ENCODE data around the gene ZNF362. TPM values are rescaled to one million over a fixed set of nuclear protein-coding genes. Genes with fewer than 3 reads are reported as not detected.

Gene ZNF362
- total RNA-seq, 4 donors from 2014 or later = 3.6 to 18.9 (median 13.7) TPM

GRCh38 chr1:33322109-33322508 lies 65.8 kb downstream of the ZNF362 start:
- H3K27me3 ChIP-seq = no peaks in the 10 kb centered on the region
- no peak for DNase-seq
- H3K27ac ChIP-seq = no peak overlapping the region
- intact Hi-C loops (cut with DNase I) = no loop called here
- H3K4me3 ChIP-seq = no peak overlapping the region
- TF ChIP-seq POLR2A (IDR thresholded peaks at IDR 0.05) = no peak
- TF ChIP-seq CTCF (IDR thresholded peaks at IDR 0.05) = no peak
- 66 to 79% methylated on average over 6 of the region's 6 CpGs for WGBS, 2 donors
- H3K4me1 ChIP-seq = peaks cover 0 to 15% (median under 1%) of the 10 kb centered on the region in 3 donors
- peaks cover 31 to 54% (median 40%) of the 10 kb centered on the region in 3 donors for H3K36me3 ChIP-seq
- no peaks in the 10 kb centered on the region for H3K9me3 ChIP-seq

- Histone ChIP-seq H3K27me3 (no peaks in the 10 kb centered on the region), H3K4me1 (peaks cover 0 to 25% (median 10%) of the 10 kb centered on the region in 3 donors), H3K9me3 (no peaks in the 10 kb centered on the region), H3K36me3 (peaks cover 32 to 64% (median 49%) of the 10 kb centered on the region in 3 donors), H3K4me3 (no peak overlapping the region), H3K27ac (no peak overlapping the region)
- DNase-seq = no peak
- WGBS, 2 donors = 66 to 78% methylated on average over 8 to 9 of the region's 10 CpGs
- TF ChIP-seq POLR2A (IDR thresholded peaks at IDR 0.05) (no peak), CTCF (IDR thresholded peaks at IDR 0.05) (no peak)
- intact Hi-C loops (cut with DNase I) = no loop called here
Measured at GRCh38 chr1:33322870-33323585, 66.7 kb downstream of the ZNF362 start.

GRCh38 chr1:33323663-33324477 lies 67.6 kb downstream of the ZNF362 start:
- peaks cover 41 to 72% (median 56%) of the 10 kb centered on the region in 3 donors for H3K36me3 ChIP-seq
- H3K9me3 ChIP-seq = no peaks in the 10 kb centered on the region
- H3K4me3 ChIP-seq = no peak overlapping the region
- H3K4me1 ChIP-seq = peaks cover 0 to 33% (median 16%) of the 10 kb centered on the region in 3 donors
- no peak for DNase-seq
- H3K27ac ChIP-seq = peak overlapping the region in 1 of 4 donors; percentile 10
- TF ChIP-seq CTCF (IDR thresholded peaks at IDR 0.05) = no peak
- TF ChIP-seq POLR2A (IDR thresholded peaks at IDR 0.05) = no peak
- WGBS, 2 donors = 71 to 80% methylated on average over 6 to 8 of the region's 14 CpGs
- no peaks in the 10 kb centered on the region for H3K27me3 ChIP-seq
- intact Hi-C loops (cut with DNase I) = no loop called here

GRCh38 chr1:33324677-33325575 lies 68.6 kb downstream of the ZNF362 start:
- intact Hi-C loops (cut with DNase I) = no loop called here
- no peaks in the 10 kb centered on the region for H3K27me3 ChIP-seq
- 70 to 78% methylated on average over 9 to 16 of the region's 22 CpGs for WGBS, 2 donors
- H3K9me3 ChIP-seq = no peaks in the 10 kb centered on the region
- TF ChIP-seq CTCF (IDR thresholded peaks at IDR 0.05) (no peak), POLR2A (IDR thresholded peaks at IDR 0.05) (no peak)
- peak overlapping the region in 1 of 4 donors; percentile 10 for H3K27ac ChIP-seq
- no peak for DNase-seq
- H3K4me1 ChIP-seq = peaks cover 0 to 44% (median 16%) of the 10 kb centered on the region in 3 donors
- H3K36me3 ChIP-seq = peaks cover 51 to 83% (median 65%) of the 10 kb centered on the region in 3 donors
- no peak overlapping the region for H3K4me3 ChIP-seq
